Measurements from ENCODE around the gene ZNF143.

- TF ChIP-seq REST (IDR thresholded peaks at IDR 0.05; ENCODE audit: insufficient replicate concordance, low read depth) (no peak), CTCF (IDR thresholded peaks at IDR 0.05; ENCODE audit: insufficient read depth, low read length) (no peak), POLR2AphosphoS5 (IDR thresholded peaks at IDR 0.05; ENCODE audit: low read depth) (no peak), SPI1 (IDR thresholded peaks at IDR 0.05; ENCODE audit: borderline replicate concordance, low read depth) (no peak), GABPA (IDR thresholded peaks at IDR 0.05; ENCODE audit: low read depth) (no peak)
Measured at GRCh38 chr11:9525116-9525515, 64.3 kb downstream of the ZNF143 start.
